Stimulated activated CD8-positive, alpha-beta memory T cell treated with anti-CD3 and anti-CD28 coated beads, Interleukin-4, amount 100 ng/mL, for 48 hours (primary cell): ENCODE results near the gene NFIX.
"Not testable (repeated sequence)": the region's sequence is repeated elsewhere in the genome, so short reads cannot be mapped to it uniquely, and the experiment has no call there.

Experiments used
- DNase-seq: peaks from one replicate; pipeline ENCODE4 v3.0.0-alpha.2; 2020

The NFIX gene

GRCh38 chr19:12994701-12995595 is at the start of gene NFIX:
TSS of gene NFIX (plus strand) at chr19:12995475. CDS start at chr19:12995838, 363 bp downstream.
- peak; percentile 71 for DNase-seq

DNA sequence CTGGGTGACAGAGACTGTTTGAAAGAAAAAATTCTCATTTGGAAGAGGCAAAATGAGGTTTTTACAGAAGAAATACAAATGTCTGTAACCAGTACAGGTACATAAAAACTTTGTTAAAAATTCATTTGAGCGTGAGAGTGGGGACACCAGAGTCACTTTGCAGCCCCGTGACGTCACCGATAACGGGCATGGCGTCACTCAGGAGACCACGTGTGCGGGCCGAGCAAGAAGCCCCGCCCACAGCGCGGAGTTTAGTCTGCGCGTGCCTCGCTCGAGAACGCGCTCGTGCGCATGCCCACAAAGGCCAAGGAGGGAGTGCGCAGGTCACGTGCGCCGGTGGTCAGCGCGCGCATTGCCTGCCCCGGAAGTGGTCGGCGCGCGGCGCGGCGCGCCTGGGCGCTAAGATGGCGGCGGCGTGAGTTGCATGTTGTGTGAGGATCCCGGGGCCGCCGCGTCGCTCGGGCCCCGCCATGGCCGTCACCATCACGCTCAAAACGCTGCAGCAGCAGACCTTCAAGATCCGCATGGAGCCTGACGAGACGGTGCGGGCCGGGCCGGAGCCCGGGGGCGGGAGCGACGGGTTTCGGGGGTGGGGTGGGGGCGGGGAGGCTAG is 49.7 kb upstream of the NFIX start, which contains the start of gene RAD23A:
Gene RAD23A, plus strand, starts transcription at position 384 of the 613 bp plus-strand sequence. Its CDS starts 87 bp downstream, at position 471.
- peak; percentile 99 for DNase-seq

DNA sequence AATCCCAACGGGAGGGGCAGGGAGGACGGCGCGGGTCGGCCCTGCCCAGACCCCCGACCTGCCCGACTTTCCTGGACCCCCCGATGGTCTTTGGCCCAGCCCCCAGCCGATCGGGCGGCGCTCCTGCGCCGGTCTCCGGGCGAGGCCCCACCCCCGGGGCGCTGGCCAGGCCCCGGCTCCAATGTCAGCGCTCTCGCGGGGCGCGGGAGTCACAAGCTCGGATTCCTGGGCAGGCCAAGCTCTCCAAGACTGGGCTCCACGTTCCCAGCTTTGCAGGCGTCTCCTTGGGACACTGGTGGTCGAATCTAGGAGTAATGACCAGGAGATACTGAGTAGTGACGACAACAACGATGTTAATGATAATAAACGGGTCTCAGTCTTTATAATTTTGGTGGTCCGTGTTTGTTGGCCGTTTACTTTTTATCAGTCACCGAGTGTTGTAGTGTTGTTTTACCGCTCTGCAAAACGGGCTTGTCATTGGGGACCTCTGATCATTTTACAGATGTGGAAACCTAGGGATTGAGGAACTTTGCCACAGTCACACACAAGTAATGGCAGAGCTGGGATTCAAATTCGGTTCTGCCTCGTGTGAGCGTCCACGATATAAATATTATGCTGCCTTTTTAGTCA is 49.1 kb upstream of the NFIX start:
- peak; percentile 73 for DNase-seq

- no peak for DNase-seq
Measured at GRCh38 chr19:12946731-12947496, 48.4 kb upstream of the NFIX start.

DNA sequence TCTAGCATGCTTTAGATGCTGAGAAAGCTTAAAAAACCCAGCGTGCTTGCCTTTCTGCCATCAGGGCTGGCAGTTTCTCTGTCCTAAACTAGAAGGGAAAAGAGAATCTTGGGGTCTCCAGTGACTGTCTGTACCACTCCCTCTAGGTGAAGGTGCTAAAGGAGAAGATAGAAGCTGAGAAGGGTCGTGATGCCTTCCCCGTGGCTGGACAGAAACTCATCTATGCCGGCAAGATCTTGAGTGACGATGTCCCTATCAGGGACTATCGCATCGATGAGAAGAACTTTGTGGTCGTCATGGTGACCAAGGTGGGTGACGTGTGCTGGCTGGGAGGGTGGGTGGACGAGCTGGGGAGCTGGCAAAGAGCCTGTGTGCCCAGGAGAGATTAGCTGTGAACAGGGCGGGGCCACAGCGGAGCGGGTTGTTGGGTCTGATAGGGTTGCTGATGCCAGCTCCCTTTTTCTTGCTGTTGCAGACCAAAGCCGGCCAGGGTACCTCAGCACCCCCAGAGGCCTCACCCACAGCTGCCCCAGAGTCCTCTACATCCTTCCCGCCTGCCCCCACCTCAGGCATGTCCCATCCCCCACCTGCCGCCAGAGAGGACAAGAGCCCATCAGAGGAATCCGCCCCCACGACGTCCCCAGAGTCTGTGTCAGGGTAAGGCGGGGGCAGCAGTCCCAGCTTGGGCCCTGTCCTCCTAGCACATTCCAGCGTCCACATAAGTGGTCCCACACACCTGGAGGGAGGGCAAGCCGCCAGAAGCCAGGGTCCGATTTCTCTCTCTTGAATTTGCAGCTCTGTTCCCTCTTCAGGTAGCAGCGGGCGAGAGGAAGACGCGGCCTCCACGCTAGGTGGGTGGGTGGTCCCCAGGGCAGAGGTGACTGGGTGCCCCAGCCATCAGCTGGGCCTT is 47.3 kb upstream of the NFIX start:
- DNase-seq: no peak

DNA sequence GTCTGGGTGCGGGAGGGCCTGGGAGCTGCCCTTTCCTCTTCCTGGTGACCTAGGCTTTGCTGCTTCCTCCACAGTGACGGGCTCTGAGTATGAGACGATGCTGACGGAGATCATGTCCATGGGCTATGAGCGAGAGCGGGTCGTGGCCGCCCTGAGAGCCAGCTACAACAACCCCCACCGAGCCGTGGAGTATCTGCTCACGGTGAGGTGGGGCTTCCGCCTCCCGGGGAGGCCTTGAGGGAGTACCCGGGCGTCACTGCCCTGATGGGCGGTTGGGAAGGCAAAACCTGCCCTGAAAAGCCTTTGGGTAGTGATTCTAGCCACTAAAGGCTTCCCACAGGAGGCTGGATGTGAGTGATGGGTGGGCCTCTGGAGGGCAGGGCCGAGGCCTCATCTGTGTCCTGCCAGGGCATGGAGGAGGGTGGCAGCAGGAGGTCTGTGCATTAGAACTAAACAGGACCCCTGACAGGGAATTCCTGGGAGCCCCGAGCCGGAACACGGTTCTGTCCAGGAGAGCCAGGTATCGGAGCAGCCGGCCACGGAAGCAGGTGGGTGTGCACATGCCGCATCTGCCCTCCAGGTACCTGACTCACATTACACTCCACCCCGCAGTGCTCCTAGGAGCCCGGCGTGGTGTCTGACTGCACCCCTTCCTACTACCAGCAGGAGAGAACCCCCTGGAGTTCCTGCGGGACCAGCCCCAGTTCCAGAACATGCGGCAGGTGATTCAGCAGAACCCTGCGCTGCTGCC is 46.5 kb upstream of the NFIX start:
- no peak for DNase-seq

- DNase-seq: no peak
Measured at GRCh38 chr19:12949363-12950283, 45.7 kb upstream of the NFIX start.

- not testable (repeated sequence) for DNase-seq
Measured at GRCh38 chr19:12952050-12952449, 43.2 kb upstream of the NFIX start.

- no peak for DNase-seq
Measured at GRCh38 chr19:12952488-12953137, 42.7 kb upstream of the NFIX start.

DNA sequence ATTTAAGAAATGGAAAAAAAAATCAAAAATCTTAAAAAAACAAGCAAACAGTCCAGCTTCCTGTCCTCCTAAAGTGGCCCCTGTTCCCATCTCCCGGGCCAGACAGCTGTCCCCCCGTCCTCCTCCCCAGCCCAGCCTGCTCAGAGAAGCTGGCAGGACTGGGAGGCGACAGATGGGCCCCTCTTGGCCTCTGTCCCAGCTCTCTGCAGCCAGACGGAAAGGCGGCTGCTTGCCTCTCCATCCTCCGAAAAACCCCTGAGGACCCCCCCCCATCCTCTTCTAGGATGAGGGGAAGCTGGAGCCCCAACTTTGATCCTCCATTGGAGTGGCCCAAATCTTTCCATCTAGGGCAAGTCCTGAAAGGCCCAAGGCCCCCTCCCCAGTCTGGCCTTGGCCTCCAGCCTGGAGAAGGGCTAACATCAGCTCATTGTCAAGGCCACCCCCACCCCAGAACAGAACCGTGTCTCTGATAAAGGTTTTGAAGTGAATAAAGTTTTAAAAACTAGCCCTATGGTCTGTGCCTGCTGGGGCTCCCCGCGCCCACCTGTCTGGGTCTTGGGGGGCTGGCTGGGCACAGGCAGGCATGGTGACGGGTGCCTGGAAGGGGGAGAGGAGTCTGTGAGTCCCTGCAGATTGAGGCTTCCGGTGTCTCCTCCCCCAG is 42.0 kb upstream of the NFIX start:
- no peak for DNase-seq

DNA sequence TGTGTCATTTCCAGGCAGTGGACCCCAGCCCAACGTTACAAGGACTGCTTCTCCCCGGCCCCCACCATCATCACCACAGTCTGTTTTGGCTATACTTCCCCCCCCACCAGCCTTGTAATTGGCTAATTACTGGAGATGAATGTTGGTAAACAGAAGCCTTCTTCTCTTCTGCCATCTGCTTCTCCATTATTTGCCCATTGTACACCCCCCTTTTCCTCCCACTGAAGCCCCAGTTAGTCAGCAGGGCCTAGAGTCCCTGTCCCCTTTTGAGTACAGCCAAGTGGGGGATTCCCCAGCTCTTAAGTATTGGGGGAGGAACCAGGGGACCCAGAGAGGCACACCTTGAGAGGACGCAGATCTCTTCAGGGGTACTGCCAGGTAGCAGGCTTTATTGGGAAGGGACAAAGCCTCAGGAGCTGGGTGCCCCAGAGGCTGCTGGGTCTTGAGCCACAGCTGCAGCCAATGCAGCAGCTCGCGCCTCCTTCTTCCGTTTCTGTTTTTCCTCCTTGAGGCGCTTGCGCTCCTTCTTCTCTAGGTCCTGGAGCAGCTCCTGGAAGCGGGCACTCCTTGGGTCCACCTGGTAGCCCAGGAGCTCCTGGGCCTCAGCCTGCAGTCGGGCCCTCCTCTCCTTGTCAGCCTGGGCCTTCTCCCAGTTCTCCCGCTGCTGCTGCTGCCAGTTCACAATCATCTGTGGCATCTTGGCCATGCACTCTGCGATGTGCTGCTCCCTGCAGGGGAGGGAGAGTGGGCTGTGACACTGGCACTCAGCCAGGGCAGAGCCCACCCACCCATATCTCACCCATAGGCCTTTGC is 41.3 kb upstream of the NFIX start:
- no peak for DNase-seq

DNA sequence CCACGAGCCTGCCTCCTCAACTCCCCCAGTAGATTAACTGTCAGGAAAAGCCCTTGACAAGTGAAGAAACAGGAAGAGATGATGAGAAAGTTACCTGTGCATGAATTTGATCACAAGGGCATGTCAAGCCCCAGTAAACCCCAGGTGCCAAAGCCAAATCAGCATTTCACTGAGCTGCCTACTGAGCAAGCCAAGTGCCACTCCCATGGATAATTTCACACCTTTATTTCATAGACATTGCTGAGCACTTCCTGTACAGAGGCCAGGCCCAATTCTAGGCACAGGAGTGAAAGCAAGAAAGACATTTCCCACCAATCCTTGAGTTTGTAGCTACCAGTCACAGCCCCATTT is 40.7 kb upstream of the NFIX start:
- no peak for DNase-seq

GRCh38 chr19:12955575-12955974 is 39.7 kb upstream of the NFIX start:
- DNase-seq: not testable (repeated sequence)

DNA sequence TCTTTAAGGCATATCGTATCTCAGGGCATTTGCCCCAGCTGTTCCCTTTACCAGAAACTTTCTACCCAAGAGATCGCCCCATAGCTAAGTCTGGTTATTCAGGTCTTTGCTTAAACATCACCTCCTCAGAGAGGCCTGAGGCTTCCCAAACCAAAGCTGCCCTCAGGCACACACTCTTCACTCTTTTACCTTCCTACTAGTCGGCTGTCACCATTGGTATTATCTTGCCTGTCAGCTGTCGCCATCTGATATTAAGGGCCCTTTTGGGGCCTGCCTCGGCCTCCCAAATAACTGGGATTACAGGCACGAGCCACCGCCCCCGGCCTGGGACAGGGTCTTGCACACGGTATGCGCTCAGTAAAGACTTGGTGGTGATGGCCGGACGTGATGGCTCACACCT is 39.3 kb upstream of the NFIX start:
- no peak for DNase-seq

DNA sequence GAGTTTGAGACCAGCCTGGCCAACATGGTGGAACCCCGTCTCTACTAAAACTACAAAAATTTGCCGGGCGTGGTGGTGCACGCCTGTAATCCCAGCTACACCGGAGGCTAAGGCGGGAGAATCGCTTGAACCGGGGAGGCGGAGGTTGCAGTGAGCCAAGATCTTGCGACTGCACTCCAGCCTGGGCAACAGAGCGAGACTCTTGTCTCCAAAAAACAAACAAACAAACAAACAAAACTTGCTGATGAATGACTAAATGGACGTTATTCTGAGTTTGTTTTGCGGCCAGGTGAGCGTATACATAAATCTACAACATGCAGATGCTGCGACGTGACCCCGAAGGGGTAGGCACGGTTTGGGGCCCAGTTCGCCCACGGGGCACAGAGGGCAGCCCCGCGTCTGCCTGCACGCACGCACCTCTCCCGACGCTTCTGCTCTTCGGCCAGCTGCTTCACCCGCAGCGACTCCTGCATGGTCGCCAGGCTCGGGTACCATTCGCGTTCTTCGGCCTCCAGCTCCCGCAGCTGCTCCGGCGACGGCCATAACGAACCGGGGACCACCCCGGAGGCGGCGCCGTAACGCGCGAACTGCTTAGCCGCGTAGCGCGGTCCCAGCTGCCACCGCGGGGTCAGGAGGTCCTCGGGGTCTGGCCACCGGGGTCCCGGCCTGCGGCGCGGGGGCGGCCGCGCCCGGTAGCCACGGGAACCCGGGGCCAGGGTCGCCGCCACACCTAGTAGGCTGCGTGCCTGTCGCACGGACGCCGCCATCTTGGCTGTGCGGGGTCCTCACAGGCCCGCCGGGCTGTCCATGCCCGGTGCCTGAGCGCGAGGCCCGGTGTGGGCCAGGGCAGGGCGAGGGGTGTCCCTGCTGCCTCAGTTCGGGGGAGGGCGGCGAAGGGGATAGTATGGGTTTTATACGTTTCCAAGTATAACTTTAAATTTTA is 38.6 kb upstream of the NFIX start, which contains the start of gene GADD45GIP1:
Gene GADD45GIP1, minus strand, starts transcription at position 778 of the 943 bp plus-strand sequence. Its CDS starts 11 bp downstream, at position 767.
- DNase-seq: peak; percentile 90

- not testable (repeated sequence) for DNase-seq
Measured at GRCh38 chr19:12957389-12957952, 37.8 kb upstream of the NFIX start.
